HEK293 (cell line): ENCODE results near the gene DGCR2.

ENCODE experiments used
- CTCF ChIA-PET: fragments of 350-600 bp; formaldehyde crosslinking; extraction: SDS; loops from one replicate; lab custom pipeline; 2021; ENCODE audit warnings: antibody characterized with exemption; lab: Yijun Ruan, JAX
- POLR2A ChIA-PET: fragments of 300-600 bp; formaldehyde crosslinking; extraction: SDS; loops from one replicate; lab custom pipeline; 2020; ENCODE audit warnings: antibody characterized with exemption, inconsistent platforms; lab: Yijun Ruan, JAX
- H3K27ac ChIP-seq: fragments of 200-500 bp; sonication (Bioruptor generic); 2 replicates; pipeline ENCODE4 v1.5.1; 2014; ENCODE audit warnings: low read depth, low read length, control low read depth, inconsistent platforms; ENCODE audit errors: extremely low read depth
- H3K36me3 ChIP-seq, 2 experiments: fragments of 200-500 bp in 1 of 2; sonication (Bioruptor generic) in 1 of 2; 1 replicate in 1 of 2; 2 replicates in 1 of 2; pipeline ENCODE4 v1.5.1; 2014 to 2017; ENCODE audit warnings: inconsistent platforms in 2 of 2, low read length in 2 of 2; ENCODE audit not compliant: control insufficient read depth in 2 of 2, insufficient read depth in 1 of 2
- H3K4me1 ChIP-seq: fragments of 200-500 bp; sonication (Bioruptor generic); 2 replicates; pipeline ENCODE4 v1.5.1; 2014; ENCODE audit warnings: mild to moderate bottlenecking, low read length, inconsistent platforms; ENCODE audit not compliant: control insufficient read depth, insufficient read depth
- H3K4me3 ChIP-seq: 2 replicates; pipeline ENCODE4 v1.5.1; 2011; ENCODE audit warnings: low read depth, mild to moderate bottlenecking, control low read depth, low read length, moderate library complexity
- H3K9me3 ChIP-seq: fragments of 200-500 bp; sonication (Bioruptor generic); 2 replicates; pipeline ENCODE4 v1.5.1; 2014; ENCODE audit warnings: low read depth, low read length, inconsistent platforms; ENCODE audit not compliant: control insufficient read depth, insufficient read depth
- GLI4 ChIP-seq: fragments of 450-650 bp; formaldehyde crosslinking; IDR thresholded peaks from 2 replicates; pipeline ENCODE4 v1.5.1; 2016; ENCODE audit warnings: missing biosample characterization, missing genetic modification characterization
- GLIS1 ChIP-seq: fragments of 450-650 bp; formaldehyde crosslinking; IDR thresholded peaks from 2 replicates; pipeline ENCODE4 v1.5.1; 2016; ENCODE audit warnings: missing biosample characterization, missing genetic modification characterization
- HOXA7 ChIP-seq: sonication (generic); formaldehyde crosslinking; IDR thresholded peaks from 2 replicates; pipeline ENCODE4 v1.8.1; 2022; ENCODE audit warnings: missing genetic modification reagents, borderline replicate concordance
- HOXD13 ChIP-seq: sonication (generic); formaldehyde crosslinking; IDR thresholded peaks from 2 replicates; pipeline ENCODE4 v1.8.0; 2022; ENCODE audit warnings: missing genetic modification reagents, borderline replicate concordance
- KLF1 ChIP-seq: fragments of 450-650 bp; formaldehyde crosslinking; IDR thresholded peaks from 2 replicates; pipeline ENCODE4 v1.5.1; 2016; ENCODE audit warnings: missing biosample characterization, missing genetic modification characterization
- KLF10 ChIP-seq: fragments of 450-650 bp; IDR thresholded peaks from 2 replicates; pipeline ENCODE4 v1.5.1; 2018; ENCODE audit warnings: missing biosample characterization, mild to moderate bottlenecking, missing genetic modification characterization
- ZBTB20 ChIP-seq: fragments of 450-650 bp; formaldehyde crosslinking; IDR thresholded peaks from 2 replicates; pipeline ENCODE4 v1.5.1; 2016; ENCODE audit warnings: missing biosample characterization, missing genetic modification characterization
- ZFP41 ChIP-seq: fragments of 450-650 bp; formaldehyde crosslinking; IDR thresholded peaks from 2 replicates; pipeline ENCODE4 v1.5.1; 2016; ENCODE audit warnings: missing biosample characterization, missing genetic modification characterization, borderline replicate concordance
- ZNF112 ChIP-seq: fragments of 450-650 bp; formaldehyde crosslinking; IDR thresholded peaks from 2 replicates; pipeline ENCODE4 v1.5.0; 2017; ENCODE audit warnings: missing biosample characterization, missing genetic modification characterization
- ZNF140 ChIP-seq: fragments of 450-650 bp; formaldehyde crosslinking; IDR thresholded peaks from 2 replicates; pipeline ENCODE4 v1.5.1; 2016; ENCODE audit warnings: missing biosample characterization, missing genetic modification characterization
- ZNF146 ChIP-seq: fragments of 450-650 bp; formaldehyde crosslinking; IDR thresholded peaks from 2 replicates; pipeline ENCODE4 v1.5.1; 2016; ENCODE audit warnings: missing biosample characterization, missing genetic modification characterization
- ZNF221 ChIP-seq: fragments of 450-650 bp; formaldehyde crosslinking; IDR thresholded peaks from 2 replicates; pipeline ENCODE4 v1.5.1; 2017; ENCODE audit warnings: missing biosample characterization, missing genetic modification characterization, borderline replicate concordance
- ZNF223 ChIP-seq: fragments of 450-650 bp; formaldehyde crosslinking; IDR thresholded peaks from 2 replicates; pipeline ENCODE4 v1.5.1; 2016; ENCODE audit warnings: missing biosample characterization, missing genetic modification characterization
- ZNF324 ChIP-seq: fragments of 450-650 bp; formaldehyde crosslinking; IDR thresholded peaks from 2 replicates; pipeline ENCODE4 v1.5.1; 2016; ENCODE audit warnings: missing biosample characterization, missing genetic modification characterization
- ZNF341 ChIP-seq: fragments of 450-650 bp; formaldehyde crosslinking; IDR thresholded peaks from 2 replicates; pipeline ENCODE4; 2016; ENCODE audit warnings: low read depth, missing biosample characterization, missing genetic modification characterization
- ZNF585B ChIP-seq: fragments of 450-650 bp; formaldehyde crosslinking; IDR thresholded peaks from 2 replicates; pipeline ENCODE4 v1.5.1; 2016; ENCODE audit warnings: missing biosample characterization, missing genetic modification characterization
- ZNF701 ChIP-seq: fragments of 450-650 bp; formaldehyde crosslinking; IDR thresholded peaks from 2 replicates; pipeline ENCODE4 v1.5.1; 2016; ENCODE audit warnings: missing biosample characterization, missing genetic modification characterization
- ZNF768 ChIP-seq: fragments of 450-650 bp; formaldehyde crosslinking; IDR thresholded peaks from 2 replicates; pipeline ENCODE4 v1.5.1; 2018; ENCODE audit warnings: missing biosample characterization, mild to moderate bottlenecking, missing genetic modification characterization
- ZNF776 ChIP-seq: fragments of 450-650 bp; formaldehyde crosslinking; IDR thresholded peaks from 2 replicates; pipeline ENCODE4 v1.5.0; 2017; ENCODE audit warnings: missing biosample characterization, missing genetic modification characterization, borderline replicate concordance
- TF ChIP-seq, protein P1 (sequence below): fragments of 450-650 bp; IDR thresholded peaks from 2 replicates; pipeline ENCODE4 v1.5.1; 2018; ENCODE audit warnings: missing biosample characterization, mild to moderate bottlenecking, missing genetic modification characterization
- TF ChIP-seq, protein P2 (sequence below): fragments of 450-650 bp; formaldehyde crosslinking; IDR thresholded peaks from 2 replicates; pipeline ENCODE4 v1.5.1; 2016; ENCODE audit warnings: missing biosample characterization, missing genetic modification characterization
- TF ChIP-seq, protein P3 (sequence below): fragments of 450-650 bp; formaldehyde crosslinking; IDR thresholded peaks from 2 replicates; pipeline ENCODE4 v1.5.1; 2016; ENCODE audit warnings: missing biosample characterization, missing genetic modification characterization

Gene DGCR2

DNA sequence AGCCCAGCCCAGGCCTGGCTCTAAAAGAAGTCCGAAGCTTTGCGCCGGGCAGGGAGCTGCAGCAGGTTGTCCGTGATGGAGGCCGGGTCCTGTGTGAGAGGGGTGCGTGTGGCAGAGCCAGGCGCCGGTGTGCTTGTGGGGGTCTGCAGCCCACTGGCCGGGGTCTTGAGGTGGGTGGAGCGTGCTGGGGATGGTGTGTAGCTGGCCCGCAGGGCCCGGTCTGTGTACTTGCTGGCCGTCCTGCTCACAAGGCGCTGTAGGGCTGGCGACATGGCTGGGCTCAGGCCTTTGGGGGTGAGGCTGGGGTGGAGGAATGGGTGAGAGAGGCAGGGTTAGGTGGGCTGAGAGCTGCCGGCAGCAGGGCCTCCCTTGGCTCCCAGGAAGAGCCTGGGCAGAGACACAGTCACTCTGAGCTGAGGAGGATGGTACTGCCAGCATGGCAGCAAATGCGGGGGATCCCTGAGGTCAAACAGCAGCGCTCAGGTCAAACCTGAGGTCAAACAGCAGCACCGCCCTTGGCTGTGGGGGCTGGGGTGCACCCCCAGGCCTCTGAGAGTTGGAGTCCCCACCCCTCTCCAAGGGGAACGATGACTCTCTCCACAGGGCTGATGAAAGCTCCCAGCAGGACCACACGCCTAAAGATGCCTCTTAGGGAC lies 12.1 kb upstream of the DGCR2 start:
- H3K4me3 ChIP-seq = no peak overlapping the region
- TF ChIP-seq GLIS1 = no peak
- no peak for TF ChIP-seq KLF1 (tag by site-specific recombination)
- no peak for TF ChIP-seq ZNF146 (tag by site-specific recombination)
- TF ChIP-seq, protein P1, sequence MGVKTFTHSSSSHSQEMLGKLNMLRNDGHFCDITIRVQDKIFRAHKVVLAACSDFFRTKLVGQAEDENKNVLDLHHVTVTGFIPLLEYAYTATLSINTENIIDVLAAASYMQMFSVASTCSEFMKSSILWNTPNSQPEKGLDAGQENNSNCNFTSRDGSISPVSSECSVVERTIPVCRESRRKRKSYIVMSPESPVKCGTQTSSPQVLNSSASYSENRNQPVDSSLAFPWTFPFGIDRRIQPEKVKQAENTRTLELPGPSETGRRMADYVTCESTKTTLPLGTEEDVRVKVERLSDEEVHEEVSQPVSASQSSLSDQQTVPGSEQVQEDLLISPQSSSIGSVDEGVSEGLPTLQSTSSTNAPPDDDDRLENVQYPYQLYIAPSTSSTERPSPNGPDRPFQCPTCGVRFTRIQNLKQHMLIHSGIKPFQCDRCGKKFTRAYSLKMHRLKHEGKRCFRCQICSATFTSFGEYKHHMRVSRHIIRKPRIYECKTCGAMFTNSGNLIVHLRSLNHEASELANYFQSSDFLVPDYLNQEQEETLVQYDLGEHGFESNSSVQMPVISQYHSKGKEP (tag by site-specific recombination) = no peak
- no peak for TF ChIP-seq ZBTB20 (tag by site-specific recombination)
- TF ChIP-seq, all 188 proteins: peak for 0
- H3K36me3 ChIP-seq = peaks cover 4 to 84% of the 10 kb centered on the region in 2 experiments; a peak in 2 of 3 replicates
- no peaks in the 10 kb centered on the region for H3K4me1 ChIP-seq
- H3K27ac ChIP-seq = no peak overlapping the region
- ChIA-PET CTCF (no interaction called here), POLR2A (interaction anchor here (1.1 to 4.8 kb wide), 3 partner anchors 10 to 41 kb away, joined by 3 to 26 read pairs (median 8); partner anchors contain the start of genes DGCR2 and ESS2)
- H3K9me3 ChIP-seq = no peaks in the 10 kb centered on the region

DNA sequence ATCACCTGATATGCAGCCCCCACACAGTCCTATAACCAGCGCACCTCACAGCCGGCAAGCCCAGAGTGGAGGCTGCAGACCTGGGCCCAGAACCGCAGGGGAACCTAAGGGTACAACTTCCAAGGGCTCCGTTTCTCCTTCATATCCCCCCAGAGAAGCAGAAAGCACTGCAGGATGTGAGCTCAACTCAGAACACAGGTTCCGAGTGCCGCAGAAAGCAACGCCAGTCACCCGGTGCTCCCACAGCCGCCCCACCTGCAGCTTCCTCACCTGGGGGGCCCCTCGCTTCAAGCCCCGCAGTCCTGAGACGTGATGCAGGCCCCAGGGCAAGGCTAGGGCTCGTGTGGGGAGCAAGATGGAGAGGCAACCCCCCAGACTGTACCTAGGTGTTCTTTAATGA lies 11.3 kb upstream of the DGCR2 start:
- Histone ChIP-seq H3K9me3 (no peaks in the 10 kb centered on the region), H3K36me3 (peaks cover 4 to 76% of the 10 kb centered on the region in 2 experiments; a peak in 2 of 3 replicates)
- CTCF ChIA-PET = interaction anchor here (0.7 kb wide), 1 partner anchor 45 kb away, joined by 3 read pairs; the partner anchor contains the start of gene SLC25A1
- TF ChIP-seq ZNF341 (tag by site-specific recombination) (no peak), KLF10 (no peak), ZNF223 (tag by site-specific recombination) (no peak), ZNF221 (tag by site-specific recombination) (no peak), ZNF112 (tag by site-specific recombination) (no peak), ZFP41 (no peak), ZNF701 (tag by site-specific recombination) (no peak), ZNF324 (tag by site-specific recombination) (no peak), HOXD13 (CRISPR knock-in tag) (no peak), ZNF585B (no peak), ZNF140 (no peak), GLI4 (tag by site-specific recombination) (no peak), ZNF768 (tag by site-specific recombination) (no peak), ZNF776 (tag by site-specific recombination) (no peak), HOXA7 (no peak)
- TF ChIP-seq, protein P2, sequence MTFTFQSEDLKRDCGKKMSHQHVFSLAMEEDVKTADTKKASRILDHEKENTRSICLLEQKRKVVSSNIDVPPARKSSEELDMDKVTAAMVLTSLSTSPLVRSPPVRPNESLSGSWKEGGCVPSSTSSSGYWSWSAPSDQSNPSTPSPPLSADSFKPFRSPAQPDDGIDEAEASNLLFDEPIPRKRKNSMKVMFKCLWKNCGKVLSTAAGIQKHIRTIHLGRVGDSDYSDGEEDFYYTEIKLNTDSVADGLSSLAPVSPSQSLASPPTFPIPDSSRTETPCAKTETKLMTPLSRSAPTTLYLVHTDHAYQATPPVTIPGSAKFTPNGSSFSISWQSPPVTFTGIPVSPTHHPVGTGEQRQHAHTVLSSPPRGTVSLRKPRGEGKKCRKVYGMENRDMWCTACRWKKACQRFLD (tag by site-specific recombination) = no peak
- TF ChIP-seq, protein P3, sequence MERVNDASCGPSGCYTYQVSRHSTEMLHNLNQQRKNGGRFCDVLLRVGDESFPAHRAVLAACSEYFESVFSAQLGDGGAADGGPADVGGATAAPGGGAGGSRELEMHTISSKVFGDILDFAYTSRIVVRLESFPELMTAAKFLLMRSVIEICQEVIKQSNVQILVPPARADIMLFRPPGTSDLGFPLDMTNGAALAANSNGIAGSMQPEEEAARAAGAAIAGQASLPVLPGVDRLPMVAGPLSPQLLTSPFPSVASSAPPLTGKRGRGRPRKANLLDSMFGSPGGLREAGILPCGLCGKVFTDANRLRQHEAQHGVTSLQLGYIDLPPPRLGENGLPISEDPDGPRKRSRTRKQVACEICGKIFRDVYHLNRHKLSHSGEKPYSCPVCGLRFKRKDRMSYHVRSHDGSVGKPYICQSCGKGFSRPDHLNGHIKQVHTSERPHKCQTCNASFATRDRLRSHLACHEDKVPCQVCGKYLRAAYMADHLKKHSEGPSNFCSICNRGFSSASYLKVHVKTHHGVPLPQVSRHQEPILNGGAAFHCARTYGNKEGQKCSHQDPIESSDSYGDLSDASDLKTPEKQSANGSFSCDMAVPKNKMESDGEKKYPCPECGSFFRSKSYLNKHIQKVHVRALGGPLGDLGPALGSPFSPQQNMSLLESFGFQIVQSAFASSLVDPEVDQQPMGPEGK (tag by site-specific recombination) = no peak
- TF ChIP-seq, all 188 proteins: peak for 0
- H3K27ac ChIP-seq = no peak overlapping the region
- no peaks in the 10 kb centered on the region for H3K4me1 ChIP-seq
- H3K4me3 ChIP-seq = no peak overlapping the region
- POLR2A ChIA-PET = interaction anchor here (1.1 to 4.8 kb wide), 3 partner anchors 11 to 30 kb away, joined by 7 to 26 read pairs (median 8); partner anchors contain the start of genes DGCR2 and ESS2
